ENCODE data around the gene TET1. TPM values are rescaled to one million over a fixed set of nuclear protein-coding genes. Genes with fewer than 3 reads are reported as not detected.

The TET1 gene
- total RNA-seq, 1 experiment from 2014 or later: 53.4 TPM

DNA sequence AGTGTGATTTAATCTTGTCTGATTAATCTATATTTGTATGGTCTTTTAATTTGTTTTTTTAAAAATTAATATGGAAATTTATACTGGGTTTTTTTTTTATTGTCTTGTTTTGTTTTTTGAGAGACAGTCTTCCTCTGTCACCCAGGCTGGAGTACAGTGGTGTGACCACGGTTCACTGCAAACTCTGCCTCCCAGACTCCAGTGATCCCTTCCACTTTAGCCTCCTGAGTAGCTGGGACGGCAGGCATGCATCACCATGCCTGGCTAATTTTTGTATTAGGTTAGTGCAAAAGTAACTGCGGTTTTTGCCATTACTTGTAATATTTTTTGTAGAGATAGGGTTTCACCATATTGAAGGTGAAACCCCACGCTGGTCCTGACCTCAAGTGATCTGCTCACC, 73.1 kb downstream of the TET1 start:
- Histone ChIP-seq H3K9ac (ENCODE audit: extremely low read depth, insufficient read length, low read length) (no peak overlapping the region), H2BK15ac (ENCODE audit: low read depth, low read length) (no peak overlapping the region), H3K79me2 (ENCODE audit: insufficient read depth, low read length) (no peaks in the 10 kb centered on the region; the same call in 1 of the 2 replicates), H2BK120ac (ENCODE audit: low read depth, low read length, poor library complexity, severe bottlenecking) (no peak overlapping the region), H3T11ph (ENCODE audit: low read length) (no peak overlapping the region), H2BK12ac (ENCODE audit: insufficient read length, low read depth, low read length) (no peak overlapping the region), H3K27ac (ENCODE audit: insufficient read length, low read depth, low read length) (no peak overlapping the region), H2AK5ac (ENCODE audit: insufficient read length, low read length) (no peak overlapping the region), H3K18ac (ENCODE audit: insufficient read length, low read depth, low read length) (no peak overlapping the region), H2BK20ac (ENCODE audit: low read depth, low read length, poor library complexity, severe bottlenecking) (no peak overlapping the region), H3K23ac (ENCODE audit: insufficient read length, low read depth, low read length) (no peak overlapping the region), H3K56ac (ENCODE audit: insufficient read length, low read depth, low read length) (no peak overlapping the region), H2AFZ (ENCODE audit: low read length) (no peak overlapping the region), H4K5ac (ENCODE audit: insufficient read length, low read depth, low read length) (no peak overlapping the region), H3K9me3 (ENCODE audit: control insufficient read depth, low read depth, low read length) (no peaks in the 10 kb centered on the region), H3K4me1 (ENCODE audit: insufficient read depth, low read length) (no peaks in the 10 kb centered on the region), H3K4ac (ENCODE audit: low read depth, low read length) (no peak overlapping the region), H3K14ac (ENCODE audit: insufficient read depth, low read length) (no peak overlapping the region), H3K23me2 (ENCODE audit: insufficient read length, low read depth, low read length, poor library complexity, severe bottlenecking) (no peaks in the 10 kb centered on the region), H4K8ac (replicated peaks; ENCODE audit: insufficient read length, low read depth, low read length) (no peak overlapping the region), H2BK5ac (ENCODE audit: insufficient read length, low read length) (no peak overlapping the region), H3K79me1 (ENCODE audit: insufficient read depth, low read depth, low read length, poor library complexity, severe bottlenecking) (peaks cover 6% of the 10 kb centered on the region), H3K27me3 (ENCODE audit: insufficient read depth, low read length) (no peaks in the 10 kb centered on the region), H3K4me2 (ENCODE audit: insufficient read depth, insufficient read length, low read length) (no peak overlapping the region), H4K20me1 (ENCODE audit: control insufficient read depth, insufficient read depth, insufficient read length) (no peaks in the 10 kb centered on the region), H4K91ac (ENCODE audit: insufficient read length, low read depth, low read length) (no peak overlapping the region)
- TF ChIP-seq CTCF (conservative IDR thresholded peaks at IDR 0.05): no peak
- H3K4me3 Mint-ChIP-seq: no peak overlapping the region; a peak in 1 of 5 replicates
- no peaks in the 10 kb centered on the region for H3K9me3 Mint-ChIP-seq
- no peaks in the 10 kb centered on the region for H3K27me3 Mint-ChIP-seq (ENCODE audit: low read depth)
- WGBS (ENCODE audit: extremely low coverage, insufficient read length, low lambda C conversion rate): no CpG with 5 or more reads among the region's 4 CpGs
- peaks cover 18 to 42% (median 37%) of the 10 kb centered on the region in 3 experiments; a peak in 6 of 7 replicates for H3K36me3 Mint-ChIP-seq (ENCODE audit: insufficient read depth in 1 of 3, low read depth in 3 of 3)
- no peak overlapping the region; a peak in 2 of 7 replicates for H3K27ac Mint-ChIP-seq
- peaks cover 13 to 14% of the 10 kb centered on the region in 2 experiments for H3K4me1 Mint-ChIP-seq
- DNase-seq: no peak
